Neuronal stem cell (in vitro differentiated cells): ENCODE results near the gene BBS12.

Experiments
- DNase-seq: peaks from one replicate; pipeline ENCODE4 v3.0.0-alpha.2; 2013; ENCODE audit warnings: low spot score
- H2AFZ ChIP-seq: one replicate; pipeline ENCODE4 v1.6.1; 2013; ENCODE audit warnings: mild to moderate bottlenecking, low read length, inconsistent platforms
- H2AK5ac ChIP-seq: 2 replicates; pipeline ENCODE4 v1.6.1; 2013; ENCODE audit warnings: low read depth, mild to moderate bottlenecking, inconsistent platforms, low read length, moderate library complexity, mixed read lengths
- H2BK120ac ChIP-seq: 2 replicates; pipeline ENCODE4 v1.6.1; 2013; ENCODE audit warnings: low read depth, mild to moderate bottlenecking, inconsistent platforms, low read length, moderate library complexity, mixed read lengths
- H2BK12ac ChIP-seq: one replicate; pipeline ENCODE4 v1.6.1; 2013; ENCODE audit warnings: low read length, inconsistent platforms
- H2BK15ac ChIP-seq: 2 replicates; pipeline ENCODE4 v1.6.1; 2013; ENCODE audit warnings: mild to moderate bottlenecking, low read length, inconsistent platforms, mixed read lengths
- H2BK5ac ChIP-seq: one replicate; pipeline ENCODE4 v1.6.1; 2013; ENCODE audit warnings: inconsistent platforms, mild to moderate bottlenecking, low read length, moderate library complexity
- H3K14ac ChIP-seq: one replicate; pipeline ENCODE4 v1.6.1; 2013; ENCODE audit warnings: low read length, inconsistent platforms
- H3K18ac ChIP-seq: 2 replicates; pipeline ENCODE4 v1.6.1; 2013; ENCODE audit warnings: low read length, inconsistent platforms
- H3K23ac ChIP-seq: 2 replicates; pipeline ENCODE4 v1.6.1; 2013; ENCODE audit warnings: low read depth, mild to moderate bottlenecking, mixed read lengths, low read length, inconsistent platforms; ENCODE audit not compliant: poor library complexity
- H3K27ac ChIP-seq: replicated peaks from 3 replicates; pipeline ENCODE4 v1.5.1; 2013; ENCODE audit warnings: low read length, inconsistent platforms
- H3K27me3 ChIP-seq, 3 experiments: 2 replicates each; pipeline ENCODE4 v1.6.1; 2013; ENCODE audit warnings: low read length in 3 of 3, mild to moderate bottlenecking in 2 of 3, inconsistent platforms in 1 of 3, low read depth in 1 of 3, mixed read lengths in 1 of 3, moderate library complexity in 1 of 3; ENCODE audit not compliant: control insufficient read depth in 3 of 3, insufficient read depth in 3 of 3
- H3K36me3 ChIP-seq, 2 donors: replicated peaks in 1 of 2; 2 replicates each; pipeline ENCODE4 v1.6.1; 2013; ENCODE audit warnings: low read length in 2 of 2; ENCODE audit not compliant: control insufficient read depth in 2 of 2, insufficient read depth in 2 of 2
- H3K4ac ChIP-seq: 2 replicates; pipeline ENCODE4 v1.6.1; 2013; ENCODE audit warnings: inconsistent platforms, mild to moderate bottlenecking, low read length, moderate library complexity
- H3K4me1 ChIP-seq, 2 donors: 1 replicate in 1 of 2; 2 replicates in 1 of 2; pipeline ENCODE4 v1.6.1; 2013; ENCODE audit warnings: low read length in 2 of 2, low read depth in 1 of 2; ENCODE audit not compliant: control insufficient read depth in 2 of 2, insufficient read depth in 1 of 2
- H3K4me2 ChIP-seq: one replicate; pipeline ENCODE4 v1.6.1; 2013; ENCODE audit warnings: mild to moderate bottlenecking, low read length, inconsistent platforms; ENCODE audit not compliant: insufficient read depth, poor library complexity, severe bottlenecking
- H3K4me3 ChIP-seq, 2 donors: 2 replicates each; pipeline ENCODE4 v1.5.1; 2013; ENCODE audit warnings: low read length in 2 of 2, mild to moderate bottlenecking in 2 of 2, inconsistent platforms in 1 of 2, moderate library complexity in 1 of 2
- H3K79me1 ChIP-seq: one replicate; pipeline ENCODE4 v1.6.1; 2013; ENCODE audit warnings: low read depth, mild to moderate bottlenecking, inconsistent platforms, low read length, moderate library complexity
- H3K9ac ChIP-seq: one replicate; pipeline ENCODE4 v1.6.1; 2013; ENCODE audit warnings: mild to moderate bottlenecking, low read depth, low read length, inconsistent platforms; ENCODE audit not compliant: poor library complexity
- H3K9me3 ChIP-seq, 2 donors: replicated peaks in 1 of 2; 2 replicates each; pipeline versions ENCODE3 to v1.6.1; 2013; ENCODE audit warnings: low read length in 2 of 2, mild to moderate bottlenecking in 2 of 2, inconsistent platforms in 1 of 2, low read depth in 1 of 2, mixed read lengths in 1 of 2, moderate library complexity in 1 of 2; ENCODE audit not compliant: control insufficient read depth in 2 of 2, insufficient read depth in 1 of 2
- H4K8ac ChIP-seq: one replicate; pipeline ENCODE4 v1.6.1; 2013; ENCODE audit warnings: low read depth, mild to moderate bottlenecking, inconsistent platforms, low read length, moderate library complexity
- H4K91ac ChIP-seq: one replicate; pipeline ENCODE4 v1.6.1; 2013; ENCODE audit warnings: low read length, low read depth, mild to moderate bottlenecking, inconsistent platforms; ENCODE audit not compliant: poor library complexity
- WGBS, 2 donors: extraction: QIAGEN DNeasy Blood & Tissue Kit; methylation state at CpG; one replicate each; pipeline ENCODE4 v1.1.7; 2013; ENCODE audit warnings: missing lambda C conversion rate in 2 of 2, mixed read lengths in 1 of 2; ENCODE audit not compliant: insufficient read length in 2 of 2, insufficient replicate concordance in 1 of 2; ENCODE audit errors: extremely low coverage in 2 of 2; 5-methylcytosine and 5-hydroxymethylcytosine counted together

The BBS12 gene

GRCh38 chr4:122722256-122722655 is 10.2 kb upstream of the BBS12 start:
- Histone ChIP-seq H2BK15ac (no peak overlapping the region), H3K23ac (no peak overlapping the region), H3K4me2 (no peak overlapping the region), H2BK12ac (no peak overlapping the region), H3K9me3 (no peaks in the 10 kb centered on the region), H2BK120ac (no peak overlapping the region), H3K36me3 (no peaks in the 10 kb centered on the region), H2AFZ (no peak overlapping the region), H3K9ac (no peak overlapping the region), H3K4me1 (no peaks in the 10 kb centered on the region), H2AK5ac (no peak overlapping the region), H3K4ac (no peak overlapping the region), H2BK5ac (no peak overlapping the region), H4K91ac (no peak overlapping the region), H3K14ac (no peak overlapping the region), H3K27me3 (no peaks in the 10 kb centered on the region), H4K8ac (no peak overlapping the region), H3K27ac (no peak overlapping the region), H3K4me3 (no peak overlapping the region), H3K79me1 (no peaks in the 10 kb centered on the region), H3K18ac (no peak overlapping the region)
- WGBS, 2 donors: no CpG with 5 or more reads among the region's 1 CpG
- DNase-seq: no peak

DNA sequence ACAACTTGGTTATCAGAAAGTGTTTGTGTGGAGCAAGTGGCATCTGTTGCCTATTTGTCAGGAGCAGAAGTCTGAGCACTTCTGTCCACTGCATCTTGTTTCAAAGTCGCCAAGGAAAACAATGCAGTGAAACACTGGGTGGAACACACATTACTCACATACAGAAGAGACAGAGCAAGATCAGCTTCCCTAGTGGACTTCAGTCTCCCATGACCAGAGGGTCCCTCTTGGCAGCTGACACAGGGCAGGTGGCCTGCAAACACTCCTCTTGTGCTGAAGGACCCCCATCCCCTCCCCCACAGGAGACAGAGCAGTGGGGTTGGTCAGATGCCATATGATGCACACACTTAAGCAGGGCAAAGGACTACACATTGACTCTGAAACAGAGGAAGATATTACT is 3.6 kb upstream of the BBS12 start:
- H2BK120ac ChIP-seq: no peak overlapping the region
- H3K4me2 ChIP-seq: no peak overlapping the region
- no peak overlapping the region for H2BK12ac ChIP-seq
- peak overlapping the region; percentile 51 for H2AFZ ChIP-seq
- H2BK5ac ChIP-seq: no peak overlapping the region
- no peak overlapping the region for H3K14ac ChIP-seq
- no peaks in the 10 kb centered on the region for H3K36me3 ChIP-seq
- H2BK15ac ChIP-seq: no peak overlapping the region
- no CpG with 5 or more reads among the region's 1 CpG for WGBS, 2 donors
- H3K27ac ChIP-seq: no peak overlapping the region
- no peak overlapping the region for H3K4me3 ChIP-seq
- no peak overlapping the region for H3K23ac ChIP-seq
- H4K91ac ChIP-seq: no peak overlapping the region
- H3K18ac ChIP-seq: peak overlapping the region; percentile 1
- no peak for DNase-seq
- no peak overlapping the region for H2AK5ac ChIP-seq
- H4K8ac ChIP-seq: no peak overlapping the region
- no peaks in the 10 kb centered on the region for H3K9me3 ChIP-seq
- H3K4me1 ChIP-seq: peaks cover 0 to 4% of the 10 kb centered on the region in 2 donors
- no peaks in the 10 kb centered on the region for H3K79me1 ChIP-seq
- no peak overlapping the region for H3K9ac ChIP-seq
- no peak overlapping the region for H3K4ac ChIP-seq
- no peaks in the 10 kb centered on the region for H3K27me3 ChIP-seq

GRCh38 chr4:122731676-122732075 is 828 bp upstream of the BBS12 start:
- no peak overlapping the region for H4K91ac ChIP-seq
- H3K4ac ChIP-seq: no peak overlapping the region
- no peak overlapping the region for H3K18ac ChIP-seq
- no peak overlapping the region for H4K8ac ChIP-seq
- H2BK5ac ChIP-seq: no peak overlapping the region
- H3K14ac ChIP-seq: no peak overlapping the region
- no peak overlapping the region for H3K23ac ChIP-seq
- H2BK120ac ChIP-seq: no peak overlapping the region
- no peaks in the 10 kb centered on the region for H3K36me3 ChIP-seq
- no peak overlapping the region for H3K9ac ChIP-seq
- H2BK12ac ChIP-seq: no peak overlapping the region
- WGBS, 2 donors: no CpG with 5 or more reads among the region's 2 CpGs
- H3K27ac ChIP-seq: no peak overlapping the region
- H2BK15ac ChIP-seq: no peak overlapping the region
- peaks cover 0 to 7% of the 10 kb centered on the region in 2 donors for H3K4me1 ChIP-seq
- peak overlapping the region; percentile 75 for H2AFZ ChIP-seq
- no peak overlapping the region for H3K4me2 ChIP-seq
- H3K79me1 ChIP-seq: no peaks in the 10 kb centered on the region
- H3K4me3 ChIP-seq: peak overlapping the region in 1 of 2 donors; percentile 38
- no peak overlapping the region for H2AK5ac ChIP-seq
- DNase-seq: no peak
- H3K9me3 ChIP-seq: peaks cover 0 to 2% of the 10 kb centered on the region in 2 donors
- no peaks in the 10 kb centered on the region for H3K27me3 ChIP-seq

- H3K4me1 ChIP-seq: peaks cover 0 to 7% of the 10 kb centered on the region in 2 donors
- H3K9ac ChIP-seq: no peak overlapping the region
- no peak overlapping the region for H2BK5ac ChIP-seq
- no peak overlapping the region for H4K8ac ChIP-seq
- H2AFZ ChIP-seq: peak overlapping the region; percentile 90
- H3K9me3 ChIP-seq: peaks cover 2 to 7% of the 10 kb centered on the region in 2 donors
- WGBS, 2 donors: no CpG with 5 or more reads among the region's 1 CpG
- DNase-seq: no peak
- no peak overlapping the region for H2BK12ac ChIP-seq
- H3K4me2 ChIP-seq: no peak overlapping the region
- no peak overlapping the region for H2AK5ac ChIP-seq
- peak overlapping the region in 1 of 2 donors; percentile 63 for H3K4me3 ChIP-seq
- H3K14ac ChIP-seq: no peak overlapping the region
- no peak overlapping the region for H3K27ac ChIP-seq
- no peaks in the 10 kb centered on the region for H3K27me3 ChIP-seq
- no peak overlapping the region for H3K4ac ChIP-seq
- H2BK15ac ChIP-seq: no peak overlapping the region
- H3K23ac ChIP-seq: no peak overlapping the region
- no peak overlapping the region for H4K91ac ChIP-seq
- no peaks in the 10 kb centered on the region for H3K36me3 ChIP-seq
- H3K18ac ChIP-seq: no peak overlapping the region
- no peak overlapping the region for H2BK120ac ChIP-seq
- H3K79me1 ChIP-seq: no peaks in the 10 kb centered on the region
Measured at GRCh38 chr4:122733787-122734120, 1.2 kb downstream of the BBS12 start.
